Measurements from ENCODE around the gene ZNF33B. TPM values are rescaled to one million over a fixed set of nuclear protein-coding genes. Genes with fewer than 3 reads are reported as not detected.

Gene ZNF33B
- total RNA-seq: 18.1 and 36.7 TPM in 2 replicates

GRCh38 chr10:42638055-42638820, at the start of gene ZNF33B:
TSS of gene ZNF33B (minus strand) at chr10:42638570. CDS start at chr10:42636928, 1,642 bp downstream.

Other genes with a start within 250 kb of the ZNF33B start
- gene BMS1, start 144.2 kb upstream of the ZNF33B start, total RNA-seq: 13.0 and 18.1 TPM in 2 replicates